ENCODE results near the gene PITPNM3.
"Not testable (repeated sequence)": the region's sequence is repeated elsewhere in the genome, so short reads cannot be mapped to it uniquely, and the experiment has no call there.

DNA sequence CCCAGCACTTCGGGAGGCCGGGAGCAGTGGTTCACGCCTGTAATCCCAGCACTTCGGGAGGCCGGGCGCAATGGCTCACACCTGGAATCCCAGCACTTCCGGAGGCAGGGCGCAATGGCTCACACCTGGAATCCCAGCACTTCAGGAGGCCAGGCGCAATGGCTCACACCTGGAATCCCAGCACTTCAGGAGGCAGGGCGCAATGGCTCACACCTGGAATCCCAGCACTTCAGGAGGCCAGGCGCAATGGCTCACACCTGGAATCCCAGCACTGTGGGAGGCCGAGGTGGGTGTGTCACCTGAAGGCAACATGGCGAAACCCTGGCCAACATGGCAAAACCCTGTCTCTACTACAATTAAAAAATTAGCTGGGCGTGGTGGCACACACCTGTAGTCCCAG, 37.0 kb upstream of the PITPNM3 start:
- TF ChIP-seq, protein P1, sequence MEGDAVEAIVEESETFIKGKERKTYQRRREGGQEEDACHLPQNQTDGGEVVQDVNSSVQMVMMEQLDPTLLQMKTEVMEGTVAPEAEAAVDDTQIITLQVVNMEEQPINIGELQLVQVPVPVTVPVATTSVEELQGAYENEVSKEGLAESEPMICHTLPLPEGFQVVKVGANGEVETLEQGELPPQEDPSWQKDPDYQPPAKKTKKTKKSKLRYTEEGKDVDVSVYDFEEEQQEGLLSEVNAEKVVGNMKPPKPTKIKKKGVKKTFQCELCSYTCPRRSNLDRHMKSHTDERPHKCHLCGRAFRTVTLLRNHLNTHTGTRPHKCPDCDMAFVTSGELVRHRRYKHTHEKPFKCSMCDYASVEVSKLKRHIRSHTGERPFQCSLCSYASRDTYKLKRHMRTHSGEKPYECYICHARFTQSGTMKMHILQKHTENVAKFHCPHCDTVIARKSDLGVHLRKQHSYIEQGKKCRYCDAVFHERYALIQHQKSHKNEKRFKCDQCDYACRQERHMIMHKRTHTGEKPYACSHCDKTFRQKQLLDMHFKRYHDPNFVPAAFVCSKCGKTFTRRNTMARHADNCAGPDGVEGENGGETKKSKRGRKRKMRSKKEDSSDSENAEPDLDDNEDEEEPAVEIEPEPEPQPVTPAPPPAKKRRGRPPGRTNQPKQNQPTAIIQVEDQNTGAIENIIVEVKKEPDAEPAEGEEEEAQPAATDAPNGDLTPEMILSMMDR (IDR thresholded peaks at IDR 0.05 in 4 of 5, conservative IDR thresholded peaks at IDR 0.05 in 1 of 5): not testable (repeated sequence)
- TF ChIP-seq POLR2A (IDR thresholded peaks at IDR 0.05): not testable (repeated sequence)
